RCC 7860 (cell line): Measurements from ENCODE around the gene SOX9.
"Not testable (repeated sequence)": the region's sequence is repeated elsewhere in the genome, so short reads cannot be mapped to it uniquely, and the experiment has no call there.

ENCODE experiments used
- DNase-seq: peaks from one replicate; pipeline ENCODE4 v3.0.0-alpha.2; 2015; ENCODE audit warnings: low spot score
- FAIRE-seq: peaks from 2 replicates; lab custom pipeline; 2012; peaks lifted over from hg19 to GRCh38; lab: Jason Lieb, UNC

The SOX9 gene

DNA sequence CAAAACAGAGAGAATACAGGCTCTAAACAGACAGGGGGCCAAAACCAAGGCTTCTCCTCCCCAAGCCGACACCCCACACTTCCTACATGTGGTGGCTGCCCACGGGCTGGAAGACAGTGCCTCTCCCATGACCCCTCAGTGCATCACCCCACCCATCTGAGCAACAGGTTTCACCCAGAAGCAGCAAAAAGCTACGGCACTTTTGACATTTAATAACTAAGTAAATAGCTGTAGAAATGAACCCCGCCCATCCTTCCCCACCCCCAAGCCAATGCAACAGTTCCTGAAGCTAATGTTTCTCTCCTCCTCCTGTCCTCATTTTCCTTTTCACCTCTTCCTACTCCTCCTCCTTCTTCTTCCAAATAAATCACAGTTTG is 9.9 kb upstream of the SOX9 start:
- DNase-seq (no peak), FAIRE-seq (no peak)

DNA sequence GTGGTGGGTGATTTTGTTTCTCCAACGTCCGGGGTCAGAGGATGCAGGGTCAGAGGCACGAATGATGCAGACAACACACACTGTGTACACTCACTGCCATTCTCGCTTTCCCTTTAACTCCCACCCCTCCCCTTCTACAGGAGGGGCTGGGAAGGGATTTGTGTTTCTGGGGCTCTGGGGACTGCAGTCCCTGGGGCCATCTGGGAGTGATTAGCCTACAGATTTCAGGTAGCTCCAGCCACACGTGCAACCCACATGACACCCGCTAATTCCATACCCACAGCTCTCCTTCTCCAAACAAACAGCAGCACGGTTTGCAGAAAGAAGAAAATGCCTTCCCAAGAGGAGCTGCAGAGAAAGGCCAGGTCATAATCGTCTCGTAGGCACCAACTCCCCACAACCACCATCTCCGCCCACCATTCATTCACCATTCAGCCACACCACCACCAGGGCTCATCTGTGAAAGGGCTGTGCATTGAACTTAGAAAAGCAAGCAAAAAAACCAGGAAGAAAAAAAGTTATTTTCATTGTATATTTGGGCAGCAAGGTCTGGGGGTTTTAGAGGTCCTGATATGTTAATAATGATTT is 9.4 kb upstream of the SOX9 start:
- FAIRE-seq, result no peak
- no peak for DNase-seq

DNA sequence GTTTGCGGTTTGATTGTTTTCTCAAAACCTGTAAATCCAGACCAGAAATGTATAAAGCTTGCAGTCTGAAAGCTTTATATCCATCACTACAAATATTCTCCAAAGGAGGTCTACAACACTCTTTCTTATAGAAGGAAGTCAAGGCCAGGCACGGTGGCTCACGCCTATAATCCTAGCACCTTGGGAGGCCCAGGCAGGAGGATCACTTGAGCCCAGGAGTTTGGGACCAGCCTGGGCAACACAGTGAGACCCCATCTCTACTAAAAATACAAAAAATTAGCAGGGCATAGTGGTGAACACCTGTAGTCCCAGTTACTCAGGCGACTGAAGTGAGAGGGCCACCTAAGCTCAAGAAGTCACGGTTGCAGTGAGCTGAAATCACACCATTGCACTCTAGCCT is 8.9 kb upstream of the SOX9 start:
- not testable (repeated sequence) for FAIRE-seq, DNase-seq

DNA sequence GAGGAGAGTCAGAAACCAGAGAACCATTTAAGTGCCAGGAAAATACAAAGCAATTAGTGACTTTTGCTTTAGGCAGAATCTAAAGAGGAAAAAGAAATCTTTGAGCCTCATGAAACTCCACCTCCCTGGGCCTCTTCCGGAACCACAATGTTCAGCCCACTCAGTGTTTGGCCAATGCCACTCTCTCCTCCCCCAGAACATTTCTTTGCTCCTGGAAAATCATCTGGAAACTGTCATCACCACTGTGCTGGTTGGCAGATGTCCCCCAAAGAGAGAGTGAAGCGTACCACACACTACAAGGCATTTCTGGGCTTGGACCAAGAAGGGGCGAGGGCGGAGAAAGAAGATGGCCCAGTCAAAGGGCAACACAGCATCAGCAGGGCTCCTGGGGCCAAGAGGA is 7.1 kb upstream of the SOX9 start:
- FAIRE-seq, result no peak

DNA sequence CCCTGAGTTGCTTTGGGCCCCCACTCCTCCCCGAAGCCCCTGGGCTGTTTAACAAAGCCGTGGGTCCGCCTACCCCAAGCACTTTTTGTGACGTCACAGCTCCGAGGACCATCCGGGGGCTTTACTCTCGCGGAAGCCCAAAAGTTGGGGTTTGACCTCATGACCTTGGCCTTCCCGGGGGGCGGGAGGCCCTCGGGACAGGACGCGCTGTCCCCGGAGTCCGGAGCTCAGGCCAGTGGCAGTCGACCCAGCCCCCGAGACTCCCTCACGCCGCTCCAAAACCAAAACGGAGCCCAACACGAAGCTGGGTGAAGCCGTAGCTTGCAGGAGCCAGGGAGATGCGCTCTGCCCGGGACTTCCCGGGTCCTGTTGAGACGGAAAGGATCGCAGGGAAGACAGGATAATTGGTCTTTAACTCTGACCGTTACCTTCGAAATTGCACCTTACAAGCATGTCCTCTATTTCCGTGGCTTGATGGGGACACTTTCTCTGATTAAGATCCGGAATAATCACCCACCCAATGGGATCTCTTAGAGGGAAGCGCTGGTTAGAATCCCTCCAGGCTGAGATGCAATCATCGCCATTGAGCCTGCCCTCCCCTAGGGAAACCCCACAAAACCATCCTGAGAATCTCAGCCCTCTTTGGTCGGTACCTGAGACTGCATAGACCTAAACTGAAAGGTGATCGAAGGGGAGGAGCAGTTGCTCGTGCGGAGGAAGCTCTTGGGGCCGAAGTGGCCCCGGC is 4.9 kb upstream of the SOX9 start:
- FAIRE-seq, result no peak

More for the DNA sequence above, 7.1 kb upstream of the SOX9 start:
- DNase-seq, result no peak

DNA sequence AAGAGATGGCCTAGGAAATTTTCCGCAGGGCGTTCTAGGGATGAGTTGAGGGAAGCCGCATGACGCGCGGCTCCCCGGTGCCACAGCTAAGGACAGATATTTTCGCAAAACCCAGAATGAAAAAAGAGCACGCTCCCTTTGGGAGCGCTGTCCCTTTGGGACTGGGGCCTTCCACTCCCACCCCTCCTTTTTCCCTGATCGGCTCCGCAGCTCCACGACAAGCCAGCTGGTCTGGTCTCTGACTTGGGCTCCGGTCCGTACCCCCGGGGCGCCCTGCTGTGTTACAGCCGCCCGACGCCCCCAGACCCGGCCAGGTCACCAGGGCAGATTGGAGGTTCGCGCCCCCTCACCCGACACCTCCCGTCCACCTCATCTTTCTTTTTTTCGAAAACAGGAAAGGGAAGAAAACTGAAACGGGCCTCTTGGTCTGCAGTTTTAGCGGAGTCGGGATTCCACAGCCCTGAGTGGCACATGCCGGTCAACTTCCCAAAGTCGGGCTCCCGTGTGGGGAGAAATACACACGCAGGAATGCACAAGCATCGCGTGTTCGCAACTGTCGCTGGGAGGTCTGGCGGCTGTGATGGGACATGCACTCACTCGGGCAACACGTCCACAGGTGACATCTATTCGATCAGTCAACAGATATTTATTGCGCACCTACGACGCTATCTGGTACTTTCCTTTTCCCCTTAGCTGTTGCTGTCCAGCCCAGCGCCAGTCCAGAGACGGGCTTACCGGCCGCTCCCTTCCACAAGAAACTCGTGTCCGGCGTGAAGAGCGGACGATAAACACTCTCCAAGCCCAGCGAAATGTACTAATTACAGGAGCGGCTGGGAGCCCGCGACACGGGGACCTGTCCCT is 3.9 kb upstream of the SOX9 start:
- DNase-seq (no peak), FAIRE-seq (no peak)

More for the DNA sequence above, 4.9 kb upstream of the SOX9 start:
- DNase-seq, result no peak

DNA sequence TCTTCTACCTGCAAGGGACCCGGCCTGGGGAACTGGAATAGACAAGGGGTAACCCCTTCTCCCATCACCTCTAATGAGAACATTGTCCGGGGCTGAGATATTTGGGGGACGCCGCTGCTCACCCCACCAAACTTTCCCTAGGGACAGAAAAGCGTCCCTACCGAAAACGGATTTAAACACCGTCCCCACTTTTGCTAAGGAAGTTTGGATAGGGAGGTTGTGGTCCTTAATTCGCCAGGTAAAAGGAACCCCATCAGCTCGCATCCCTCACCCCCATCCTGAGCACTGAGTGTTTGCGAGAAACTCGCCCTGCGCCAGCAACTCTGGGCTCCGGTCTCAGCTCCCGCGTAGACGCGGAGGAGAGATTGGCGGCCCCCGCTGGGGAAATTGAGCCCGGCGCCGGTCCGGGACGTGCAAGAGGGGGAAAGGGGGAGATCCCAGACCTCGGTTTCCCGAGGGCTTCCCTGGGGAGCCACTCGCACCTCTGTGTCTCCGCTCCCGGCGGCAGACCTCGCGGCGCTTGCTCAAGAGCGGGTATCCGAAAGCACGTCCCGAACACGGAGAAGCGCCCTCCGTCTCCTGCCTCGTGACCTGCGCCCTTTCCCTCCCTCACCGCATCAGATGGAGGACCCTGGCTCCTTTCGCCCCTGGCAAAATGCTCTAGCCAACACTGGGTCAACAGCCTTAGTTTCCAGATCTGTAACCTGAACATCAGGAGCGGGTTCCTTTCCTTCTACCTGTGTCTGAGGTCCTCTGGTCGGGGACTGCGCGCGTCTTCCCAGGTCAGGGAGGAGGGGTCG is 3.1 kb upstream of the SOX9 start:
- FAIRE-seq, result no peak
- DNase-seq, result no peak

DNA sequence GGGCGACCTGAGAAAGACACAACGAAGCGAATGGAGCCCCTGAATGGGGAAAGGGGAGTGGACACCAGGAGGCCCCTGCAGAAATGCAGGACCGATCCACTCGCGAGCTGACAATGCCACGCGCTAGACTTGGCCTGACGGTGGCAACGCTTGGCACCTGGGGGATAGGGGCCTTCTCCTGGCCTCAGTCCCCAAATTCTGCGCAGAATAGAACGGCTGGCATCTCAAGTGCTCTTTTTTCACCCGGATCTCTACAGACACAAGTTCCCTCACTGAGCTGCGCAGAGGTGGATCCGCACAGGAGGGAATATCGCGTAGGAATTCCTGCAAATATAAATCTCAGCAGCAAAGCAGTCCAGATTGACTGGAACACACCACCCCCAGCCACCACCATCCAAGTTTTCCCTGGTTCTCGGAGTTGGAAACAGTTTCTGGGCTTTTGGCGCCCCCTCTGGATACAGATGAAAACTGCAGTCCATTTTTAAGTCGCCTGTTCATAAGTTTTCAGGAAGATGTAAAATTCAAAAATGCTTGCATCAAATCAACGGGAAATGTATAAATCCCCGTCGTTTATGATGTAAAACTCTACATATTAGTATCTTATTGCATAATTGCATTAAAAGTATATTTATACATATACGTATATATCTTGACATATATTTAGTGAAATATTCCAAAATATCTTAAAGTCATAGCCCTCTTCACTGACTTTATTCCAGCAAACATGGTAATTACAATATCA is 2.3 kb upstream of the SOX9 start:
- FAIRE-seq (peak; percentile 74), DNase-seq (peak; percentile 55)

DNA sequence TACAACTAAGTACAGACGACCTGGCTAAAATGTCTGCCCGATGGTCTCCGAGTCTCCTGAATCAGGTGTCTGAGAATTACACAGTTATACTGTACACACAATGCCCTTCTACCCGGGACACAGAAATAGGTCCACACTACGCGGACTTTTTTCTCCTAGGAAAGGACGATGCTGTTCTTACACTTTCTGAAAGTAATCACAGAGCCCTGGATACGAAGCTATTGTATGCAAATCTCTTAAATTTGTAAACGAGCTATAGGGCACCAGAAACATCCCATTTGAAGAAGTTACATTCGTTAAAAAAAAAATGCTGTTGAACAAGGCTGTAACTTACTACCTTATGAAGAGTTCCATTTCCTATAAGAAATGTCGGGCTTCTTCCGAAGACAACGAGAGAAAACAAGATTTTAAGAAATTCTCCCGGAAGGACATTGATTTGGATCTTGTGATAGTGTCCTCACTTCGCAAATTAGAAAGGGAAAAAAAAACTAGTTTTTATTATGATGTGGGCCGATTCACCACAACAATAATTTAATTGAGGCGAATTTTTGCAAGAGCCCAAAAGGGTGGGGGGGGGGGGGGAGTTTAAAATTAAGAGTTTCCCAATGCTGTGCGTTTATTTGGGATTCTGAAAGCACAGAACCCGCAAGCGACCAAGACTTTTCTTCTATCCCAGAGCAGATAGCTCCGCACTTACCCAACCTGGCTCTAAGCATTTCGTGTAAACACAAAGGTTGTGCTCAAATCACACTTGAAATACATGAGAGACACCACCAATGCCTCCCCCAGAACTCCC is 1.5 kb upstream of the SOX9 start:
- FAIRE-seq (no peak), DNase-seq (no peak)

DNA sequence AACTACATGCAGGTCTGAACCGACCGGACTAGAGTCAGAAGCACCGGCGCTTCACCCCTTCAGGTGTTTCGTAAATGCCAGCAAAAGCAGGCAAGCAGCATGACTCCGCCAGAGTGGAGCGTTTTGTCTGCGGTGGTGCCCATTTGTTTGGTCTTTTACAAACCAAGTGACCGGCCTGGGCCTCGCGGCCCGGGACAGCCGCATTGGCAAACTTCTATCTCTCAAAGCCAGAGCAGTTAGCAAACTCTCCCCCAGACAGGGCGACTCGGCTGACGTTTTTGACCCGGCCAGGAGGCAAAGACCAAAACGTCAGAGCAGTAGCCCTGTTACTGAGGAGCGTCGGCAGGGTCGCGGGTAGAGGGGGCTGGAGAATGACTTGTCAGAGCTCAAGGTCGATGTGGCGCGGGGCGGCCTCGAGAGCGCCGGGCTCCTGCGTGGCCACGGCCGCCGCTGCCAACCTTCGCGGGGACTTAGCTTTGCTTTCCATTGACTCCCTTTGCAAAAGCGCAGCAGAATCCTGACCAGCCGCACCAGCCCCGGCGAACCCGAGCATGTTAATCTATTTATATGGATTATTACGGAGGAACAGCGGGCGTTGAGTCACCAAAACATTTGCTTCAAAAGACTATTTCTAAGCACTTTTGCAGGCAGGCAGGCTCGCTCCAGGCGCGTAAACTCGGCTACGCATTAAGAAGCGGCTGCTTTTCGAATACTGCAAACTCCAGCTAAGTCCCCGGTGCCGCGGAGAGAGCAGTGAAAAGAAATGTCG is 763 bp upstream of the SOX9 start:
- FAIRE-seq, result no peak
- DNase-seq, result no peak

DNA sequence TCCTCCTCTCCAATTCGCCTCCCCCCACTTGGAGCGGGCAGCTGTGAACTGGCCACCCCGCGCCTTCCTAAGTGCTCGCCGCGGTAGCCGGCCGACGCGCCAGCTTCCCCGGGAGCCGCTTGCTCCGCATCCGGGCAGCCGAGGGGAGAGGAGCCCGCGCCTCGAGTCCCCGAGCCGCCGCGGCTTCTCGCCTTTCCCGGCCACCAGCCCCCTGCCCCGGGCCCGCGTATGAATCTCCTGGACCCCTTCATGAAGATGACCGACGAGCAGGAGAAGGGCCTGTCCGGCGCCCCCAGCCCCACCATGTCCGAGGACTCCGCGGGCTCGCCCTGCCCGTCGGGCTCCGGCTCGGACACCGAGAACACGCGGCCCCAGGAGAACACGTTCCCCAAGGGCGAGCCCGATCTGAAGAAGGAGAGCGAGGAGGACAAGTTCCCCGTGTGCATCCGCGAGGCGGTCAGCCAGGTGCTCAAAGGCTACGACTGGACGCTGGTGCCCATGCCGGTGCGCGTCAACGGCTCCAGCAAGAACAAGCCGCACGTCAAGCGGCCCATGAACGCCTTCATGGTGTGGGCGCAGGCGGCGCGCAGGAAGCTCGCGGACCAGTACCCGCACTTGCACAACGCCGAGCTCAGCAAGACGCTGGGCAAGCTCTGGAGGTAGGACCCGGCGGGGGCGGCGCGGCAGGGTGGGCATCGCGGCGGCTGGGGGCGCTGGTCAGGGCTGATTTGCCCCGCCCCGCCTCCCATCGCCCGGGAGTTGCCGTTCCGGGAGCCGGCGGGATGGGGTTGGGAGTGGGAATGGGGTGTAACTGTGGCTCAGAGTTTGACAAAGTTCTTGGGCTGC is 567 bp downstream of the SOX9 start:
- no peak for FAIRE-seq
- DNase-seq, result peak; percentile 35

DNA sequence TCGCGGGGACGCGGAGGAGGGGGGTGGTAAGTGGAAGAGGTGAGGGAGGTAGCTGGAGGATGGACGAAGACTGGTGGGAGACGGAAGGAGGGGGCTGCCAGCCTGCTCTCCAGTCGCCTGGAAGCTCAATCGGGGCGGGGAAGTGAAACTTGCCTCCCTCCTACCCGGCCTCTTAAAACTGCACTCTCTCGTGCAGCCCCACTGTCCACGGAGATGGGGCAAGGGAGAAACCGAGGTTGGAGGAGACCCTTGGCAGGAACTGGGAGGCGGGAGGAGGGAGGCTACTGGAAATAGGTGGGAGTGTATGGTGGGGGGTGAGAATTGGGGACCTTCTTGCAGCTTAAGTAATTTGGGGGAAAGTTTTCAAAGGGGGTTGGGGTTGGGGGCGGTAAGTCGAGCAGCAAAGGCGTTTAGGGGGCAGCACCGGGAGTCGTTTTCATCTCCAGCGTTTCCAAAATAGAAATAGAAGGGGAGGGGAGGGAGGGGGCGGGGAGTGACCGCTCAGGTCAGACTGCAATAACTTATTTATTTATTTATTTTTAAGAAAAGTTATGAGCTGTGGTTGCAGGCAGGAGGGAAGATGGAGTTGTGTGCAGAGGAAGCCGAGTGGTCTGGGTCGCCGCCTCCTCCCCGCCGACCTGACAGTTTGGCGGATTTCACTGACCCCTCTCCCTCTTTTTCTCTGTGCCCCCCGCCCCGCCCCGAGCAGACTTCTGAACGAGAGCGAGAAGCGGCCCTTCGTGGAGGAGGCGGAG is 1.4 kb downstream of the SOX9 start:
- DNase-seq (no peak), FAIRE-seq (no peak)

DNA sequence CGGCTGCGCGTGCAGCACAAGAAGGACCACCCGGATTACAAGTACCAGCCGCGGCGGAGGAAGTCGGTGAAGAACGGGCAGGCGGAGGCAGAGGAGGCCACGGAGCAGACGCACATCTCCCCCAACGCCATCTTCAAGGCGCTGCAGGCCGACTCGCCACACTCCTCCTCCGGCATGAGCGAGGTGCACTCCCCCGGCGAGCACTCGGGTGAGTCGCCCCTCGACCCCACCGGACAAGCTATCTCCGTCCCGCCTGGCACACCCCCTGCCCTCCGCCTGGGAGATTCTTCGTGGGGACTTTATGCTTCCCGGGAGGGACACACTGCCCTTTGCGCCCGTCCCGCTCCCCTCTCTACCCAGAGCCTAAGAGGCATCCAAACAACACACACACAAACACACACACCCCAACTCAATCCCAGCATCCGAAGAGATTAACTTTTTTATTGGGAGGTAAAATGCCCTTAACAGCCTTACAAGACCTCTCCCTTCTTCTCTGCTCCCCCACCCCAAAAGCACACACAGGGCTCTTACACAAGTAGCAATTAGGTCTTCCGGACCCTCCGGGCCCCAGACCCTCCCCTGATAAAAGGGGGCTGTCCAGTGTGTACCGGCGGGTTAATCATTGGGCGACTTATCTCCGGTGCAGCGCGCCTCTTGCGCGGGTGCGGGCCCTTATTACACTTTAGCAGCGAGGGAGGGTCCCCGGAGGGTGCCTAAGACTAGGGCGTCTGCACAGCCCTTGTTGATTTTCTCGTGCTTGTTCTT is 2.1 kb downstream of the SOX9 start:
- FAIRE-seq (no peak), DNase-seq (no peak)

DNA sequence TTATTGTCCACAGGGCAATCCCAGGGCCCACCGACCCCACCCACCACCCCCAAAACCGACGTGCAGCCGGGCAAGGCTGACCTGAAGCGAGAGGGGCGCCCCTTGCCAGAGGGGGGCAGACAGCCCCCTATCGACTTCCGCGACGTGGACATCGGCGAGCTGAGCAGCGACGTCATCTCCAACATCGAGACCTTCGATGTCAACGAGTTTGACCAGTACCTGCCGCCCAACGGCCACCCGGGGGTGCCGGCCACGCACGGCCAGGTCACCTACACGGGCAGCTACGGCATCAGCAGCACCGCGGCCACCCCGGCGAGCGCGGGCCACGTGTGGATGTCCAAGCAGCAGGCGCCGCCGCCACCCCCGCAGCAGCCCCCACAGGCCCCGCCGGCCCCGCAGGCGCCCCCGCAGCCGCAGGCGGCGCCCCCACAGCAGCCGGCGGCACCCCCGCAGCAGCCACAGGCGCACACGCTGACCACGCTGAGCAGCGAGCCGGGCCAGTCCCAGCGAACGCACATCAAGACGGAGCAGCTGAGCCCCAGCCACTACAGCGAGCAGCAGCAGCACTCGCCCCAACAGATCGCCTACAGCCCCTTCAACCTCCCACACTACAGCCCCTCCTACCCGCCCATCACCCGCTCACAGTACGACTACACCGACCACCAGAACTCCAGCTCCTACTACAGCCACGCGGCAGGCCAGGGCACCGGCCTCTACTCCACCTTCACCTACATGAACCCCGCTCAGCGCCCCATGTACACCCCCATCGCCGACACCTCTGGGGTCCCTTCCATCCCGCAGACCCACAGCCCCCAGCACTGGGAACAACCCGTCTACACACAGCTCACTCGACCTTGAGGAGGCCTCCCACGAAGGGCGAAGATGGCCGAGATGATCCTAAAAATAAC is 3.0 kb downstream of the SOX9 start:
- no peak for FAIRE-seq
- no peak for DNase-seq

DNA sequence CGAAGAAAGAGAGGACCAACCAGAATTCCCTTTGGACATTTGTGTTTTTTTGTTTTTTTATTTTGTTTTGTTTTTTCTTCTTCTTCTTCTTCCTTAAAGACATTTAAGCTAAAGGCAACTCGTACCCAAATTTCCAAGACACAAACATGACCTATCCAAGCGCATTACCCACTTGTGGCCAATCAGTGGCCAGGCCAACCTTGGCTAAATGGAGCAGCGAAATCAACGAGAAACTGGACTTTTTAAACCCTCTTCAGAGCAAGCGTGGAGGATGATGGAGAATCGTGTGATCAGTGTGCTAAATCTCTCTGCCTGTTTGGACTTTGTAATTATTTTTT is 3.6 kb downstream of the SOX9 start:
- DNase-seq, result no peak
- FAIRE-seq, result no peak

DNA sequence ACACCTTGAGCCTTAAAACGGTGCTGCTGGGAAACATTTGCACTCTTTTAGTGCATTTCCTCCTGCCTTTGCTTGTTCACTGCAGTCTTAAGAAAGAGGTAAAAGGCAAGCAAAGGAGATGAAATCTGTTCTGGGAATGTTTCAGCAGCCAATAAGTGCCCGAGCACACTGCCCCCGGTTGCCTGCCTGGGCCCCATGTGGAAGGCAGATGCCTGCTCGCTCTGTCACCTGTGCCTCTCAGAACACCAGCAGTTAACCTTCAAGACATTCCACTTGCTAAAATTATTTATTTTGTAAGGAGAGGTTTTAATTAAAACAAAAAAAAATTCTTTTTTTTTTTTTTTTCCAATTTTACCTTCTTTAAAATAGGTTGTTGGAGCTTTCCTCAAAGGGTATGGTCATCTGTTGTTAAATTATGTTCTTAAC is 4.4 kb downstream of the SOX9 start:
- FAIRE-seq, result no peak
- no peak for DNase-seq
